GM18519 (cell line): ENCODE results near the gene FAM118B.
"Not testable (repeated sequence)": the region's sequence is repeated elsewhere in the genome, so short reads cannot be mapped to it uniquely, and the experiment has no call there.

ENCODE experiments used
- ATAC-seq: cut with Tn5 transposase; IDR thresholded peaks from one replicate; pipeline ENCODE4 v1.9.1; 2021; ENCODE audit warnings: mild to moderate bottlenecking, moderate library complexity; ENCODE audit not compliant: unreplicated experiment, low FRiP score

FAM118B gene

DNA sequence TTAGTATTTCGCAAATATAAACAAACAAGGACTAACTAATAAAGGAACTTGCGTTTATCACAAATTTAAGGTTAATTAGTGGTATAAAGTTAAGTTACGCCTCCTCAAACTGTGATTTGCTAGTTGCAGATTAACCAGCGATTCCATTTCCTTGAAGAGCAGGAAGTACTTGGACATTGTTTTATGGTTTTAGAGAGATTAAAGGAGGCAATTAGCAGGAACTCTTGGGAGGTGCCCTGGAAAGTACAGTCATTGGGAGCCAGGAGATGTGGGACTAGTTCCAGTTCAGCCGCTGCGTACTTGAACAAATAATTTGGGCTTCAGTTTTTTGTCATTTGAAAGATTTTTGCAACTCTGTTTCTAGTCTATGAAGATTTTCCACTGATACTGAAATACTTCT, 3.3 kb downstream of the FAM118B start:
- ATAC-seq, result no peak

DNA sequence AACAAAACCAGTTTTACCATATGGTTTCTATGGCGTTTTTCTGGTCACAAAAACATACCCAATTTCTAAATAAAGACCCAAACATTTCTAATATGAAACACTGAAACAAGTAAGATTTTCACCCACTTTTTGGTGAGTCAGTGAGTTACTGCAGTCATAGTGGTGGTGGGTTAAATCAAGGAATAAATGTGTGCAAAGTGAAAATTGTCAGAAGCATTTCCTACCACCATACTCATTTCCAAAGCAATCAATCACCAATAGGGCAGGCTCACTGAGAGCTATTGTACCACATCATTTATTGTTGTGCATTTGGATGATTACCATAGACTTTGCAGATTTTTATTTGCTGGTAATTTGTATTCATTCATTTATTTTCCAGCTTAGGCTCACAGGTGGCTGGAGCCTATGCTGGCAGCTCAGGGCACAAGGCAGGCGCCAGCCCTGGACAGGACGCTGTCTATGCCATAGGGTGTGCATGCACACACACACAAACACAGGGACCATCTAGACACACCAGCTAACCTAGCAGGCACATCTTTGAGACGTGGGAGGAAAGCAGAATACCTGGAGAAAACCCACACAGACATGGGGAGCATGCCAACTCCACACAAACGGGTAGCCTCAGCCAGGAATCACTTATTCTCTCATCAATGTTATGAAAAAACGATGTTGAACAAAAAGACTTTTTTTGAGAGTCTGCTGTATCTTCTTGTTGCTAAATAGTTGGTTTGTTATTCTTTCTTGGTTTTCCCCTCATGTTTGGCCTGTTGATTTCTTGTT, 5.1 kb downstream of the FAM118B start:
- no peak for ATAC-seq

DNA sequence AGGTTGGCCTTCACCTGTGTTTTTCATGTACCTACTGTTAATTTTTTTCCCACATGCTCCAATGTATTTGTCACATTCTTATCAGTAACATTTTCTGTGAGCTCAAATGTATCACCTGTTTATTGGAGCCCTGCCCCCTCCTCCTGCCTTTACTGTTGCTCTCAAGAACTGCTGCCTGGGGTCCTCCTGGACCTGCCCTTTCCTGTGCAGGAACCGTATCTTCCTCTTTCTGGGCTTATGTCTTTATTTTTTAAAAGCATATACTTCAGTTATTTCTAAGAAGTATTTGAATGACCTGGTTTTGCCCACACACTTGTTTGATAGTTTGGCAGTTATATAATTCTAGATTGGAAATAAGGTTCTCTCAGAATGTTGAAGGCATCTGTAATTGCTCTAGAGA, 5.9 kb downstream of the FAM118B start:
- ATAC-seq, result no peak

DNA sequence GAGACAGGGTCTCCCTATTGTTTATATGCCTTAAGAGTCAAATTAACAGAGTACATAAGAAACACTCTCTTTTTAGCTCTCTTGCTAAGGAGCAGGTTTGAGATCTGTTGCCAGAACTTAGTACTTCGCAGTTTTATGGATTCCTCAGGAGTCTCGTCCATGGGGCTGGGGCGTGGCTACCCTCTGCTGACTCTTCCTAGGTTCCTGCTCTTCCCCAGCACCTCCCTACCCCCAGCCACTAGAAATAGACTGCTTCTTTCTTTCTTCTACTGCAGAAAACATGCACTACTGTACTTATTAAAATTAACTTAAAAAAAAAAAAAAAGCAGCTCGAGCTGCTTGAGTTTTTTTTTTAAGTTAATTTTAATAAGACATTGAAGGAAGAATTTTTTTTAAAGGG, 8.0 kb downstream of the FAM118B start:
- no peak for ATAC-seq

DNA sequence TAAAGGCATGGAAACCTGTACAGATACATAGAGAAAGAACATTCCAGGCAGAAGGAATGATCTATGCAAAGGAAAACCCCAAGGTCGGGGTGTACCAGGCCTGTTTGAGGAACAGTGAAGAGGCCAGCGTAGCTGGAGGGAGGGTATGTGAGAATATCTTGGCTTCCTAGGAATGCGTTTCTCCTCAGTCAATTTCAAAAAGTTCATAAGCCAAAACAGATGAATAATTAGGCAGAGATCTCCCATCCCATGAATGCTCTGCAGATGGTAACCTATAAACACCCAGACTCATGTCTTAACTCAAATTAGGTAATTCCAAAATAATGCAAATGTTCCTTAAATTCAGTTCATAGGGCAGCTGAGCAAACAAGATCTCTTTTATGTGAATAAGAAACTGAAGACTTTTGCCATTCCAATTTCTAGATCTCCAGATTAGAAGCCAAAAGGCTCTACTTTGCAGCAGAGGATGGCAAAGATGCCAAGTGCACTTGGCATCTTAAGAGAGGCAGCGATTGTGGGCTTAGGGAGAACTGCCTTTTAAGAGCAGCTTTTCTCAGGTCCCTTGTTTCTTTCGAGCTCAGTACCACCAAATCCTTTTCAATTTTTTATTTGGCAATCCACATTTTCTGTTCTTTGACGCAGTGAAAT, 13.2 kb downstream of the FAM118B start:
- no peak for ATAC-seq

DNA sequence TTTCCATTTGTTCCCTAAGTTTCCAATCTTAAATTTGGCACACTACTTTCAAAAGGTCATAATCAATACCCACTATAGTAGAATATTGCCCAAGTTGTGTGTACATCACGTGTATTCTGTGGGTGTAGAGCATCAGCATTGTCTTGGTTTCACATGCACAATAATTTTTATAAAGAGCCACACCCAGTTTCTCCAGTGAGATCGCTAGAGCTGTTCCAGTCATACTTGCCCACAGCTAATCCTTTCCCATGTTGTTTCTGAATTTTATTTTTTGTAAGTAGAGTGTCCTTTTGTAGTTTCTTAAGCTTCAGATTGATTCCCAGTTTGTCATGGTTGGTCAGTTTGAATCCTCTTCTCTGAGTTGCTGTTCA, 13.7 kb downstream of the FAM118B start:
- ATAC-seq, result no peak

DNA sequence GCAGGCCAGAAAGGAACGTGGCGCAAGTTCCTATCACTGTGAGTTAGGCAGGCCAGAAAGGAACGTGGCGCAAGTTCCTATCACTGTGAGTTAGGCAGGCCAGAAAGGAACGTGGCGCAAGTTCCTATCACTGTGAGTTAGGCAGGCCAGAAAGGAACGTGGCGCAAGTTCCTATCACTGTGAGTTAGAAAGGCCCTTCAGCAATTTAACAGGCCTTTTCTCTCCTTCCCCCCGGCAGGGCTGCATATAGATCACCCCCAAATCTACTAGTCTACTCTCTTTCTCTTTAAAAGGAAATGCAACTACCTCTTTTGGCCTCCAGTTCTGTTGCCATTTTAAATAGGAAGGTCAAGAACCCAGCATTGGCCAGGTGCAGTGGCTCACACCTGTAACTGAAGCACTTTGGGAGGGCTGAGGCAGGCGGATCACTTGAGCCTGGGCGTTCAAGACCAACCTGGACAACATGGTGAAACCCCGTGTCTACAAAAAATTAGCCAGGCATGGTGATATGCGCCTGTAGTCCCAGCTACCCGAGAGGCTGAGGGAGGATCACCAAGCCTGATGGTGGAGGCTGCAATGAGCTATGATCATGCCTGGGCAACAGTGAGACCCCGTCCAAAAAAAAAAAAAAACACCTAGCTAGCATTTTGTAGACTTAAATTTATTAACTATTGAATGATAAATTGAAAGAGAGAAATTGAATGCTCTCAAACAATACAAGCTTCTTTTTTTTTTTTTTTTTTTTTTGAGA, 14.9 kb downstream of the FAM118B start:
- no peak for ATAC-seq

DNA sequence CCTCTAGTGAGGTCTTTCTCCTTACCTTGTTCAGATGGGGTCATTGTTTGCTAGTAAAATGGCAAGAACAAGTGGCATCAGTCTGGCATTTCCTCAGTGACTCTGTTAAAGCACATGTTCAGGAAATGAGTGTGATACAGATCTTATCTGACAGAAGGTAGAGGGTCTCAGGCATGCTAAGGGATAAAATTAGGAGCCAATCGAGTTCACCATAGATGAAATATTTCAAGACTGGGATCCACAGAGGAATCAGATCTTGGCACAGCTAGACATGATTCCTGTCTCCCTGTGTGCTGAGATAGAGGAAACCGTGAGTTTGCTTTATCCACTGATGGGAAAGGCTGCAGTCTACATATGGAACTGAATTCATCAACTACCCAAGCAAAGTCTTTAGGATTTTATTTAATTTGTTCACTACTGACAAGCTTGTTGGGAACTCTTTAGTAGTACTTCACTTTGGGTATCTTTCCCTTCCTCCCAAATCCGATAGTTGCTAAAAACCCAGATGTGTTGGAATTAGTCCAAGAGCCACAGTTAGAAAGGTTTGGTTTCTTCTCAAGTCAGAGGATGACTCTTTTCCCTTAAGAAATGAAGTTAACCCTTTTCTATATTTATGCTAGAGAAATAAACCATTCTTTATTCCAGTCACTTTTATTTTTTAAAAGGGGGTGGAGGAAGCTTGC, 18.4 kb downstream of the FAM118B start:
- ATAC-seq, result no peak

DNA sequence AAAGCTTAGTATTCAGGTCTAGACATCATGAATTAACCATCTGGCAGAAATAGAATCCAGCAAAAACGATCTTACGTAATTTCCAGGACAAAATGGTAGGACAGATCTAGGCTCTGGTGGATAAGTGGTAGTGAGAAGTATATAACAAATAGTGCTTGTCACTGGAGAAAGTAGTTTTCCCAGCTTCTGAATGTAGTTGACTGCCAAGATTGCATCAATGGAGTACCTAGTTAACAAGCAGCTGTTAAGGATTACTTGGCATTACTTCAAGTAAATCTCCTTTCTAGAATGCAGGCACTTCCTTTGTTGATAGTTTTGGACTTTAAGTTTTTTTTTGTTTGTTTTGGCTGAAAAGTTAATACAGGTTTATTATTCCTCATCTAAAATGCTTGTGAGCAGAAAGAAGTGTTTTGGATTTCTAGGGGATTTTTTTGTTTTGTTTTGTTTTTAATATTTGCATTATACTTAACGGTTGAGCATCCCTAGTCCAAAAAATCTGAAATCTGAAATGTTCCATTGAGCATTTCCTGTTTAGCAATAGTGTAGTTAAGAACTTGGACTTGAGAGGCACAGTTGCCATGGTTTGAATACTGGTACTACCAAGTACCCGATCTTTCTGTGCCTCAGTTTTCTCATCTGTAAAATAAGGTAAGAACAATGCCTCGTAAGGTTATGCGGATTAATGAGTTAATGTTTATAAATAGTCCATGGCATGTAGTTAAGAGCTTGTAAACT, 20.3 kb downstream of the FAM118B start:
- ATAC-seq, result no peak

DNA sequence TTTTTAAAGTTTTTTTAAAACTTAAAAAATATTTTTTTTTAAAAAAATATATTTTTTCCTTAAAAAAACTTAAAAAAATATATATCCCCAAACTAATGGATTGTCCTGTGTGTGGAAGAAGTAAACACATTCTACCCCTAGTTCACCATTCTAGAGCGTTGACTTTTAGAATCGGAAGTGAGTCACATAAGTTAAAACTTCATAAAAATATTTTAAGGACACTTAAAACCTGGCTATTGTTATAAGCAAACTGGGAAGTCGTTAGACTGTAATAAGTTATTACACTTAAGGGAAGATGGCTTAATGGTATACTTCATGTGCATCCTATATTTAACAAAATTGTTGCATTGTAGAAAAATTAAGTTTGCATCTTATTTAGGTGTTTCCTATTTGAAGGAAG, 21.1 kb downstream of the FAM118B start:
- no peak for ATAC-seq

DNA sequence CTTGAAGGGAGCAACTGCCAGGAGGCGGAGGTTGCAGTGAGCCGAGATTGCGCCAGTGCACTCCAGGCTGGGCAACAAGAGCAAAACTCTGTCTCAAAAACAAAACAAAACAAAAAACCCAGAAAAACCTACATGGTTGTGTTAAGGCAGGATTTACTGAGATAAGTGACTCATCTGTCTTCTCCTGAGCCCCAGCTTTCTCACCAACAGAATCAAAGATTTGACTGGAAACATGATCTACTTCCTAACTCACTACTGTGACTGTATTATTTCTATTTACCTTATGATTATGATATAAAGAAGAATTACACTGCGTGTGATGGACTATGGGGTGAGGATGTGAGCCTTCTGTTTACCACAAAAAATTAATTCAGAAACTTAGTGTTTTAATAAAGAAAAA, 21.8 kb downstream of the FAM118B start:
- no peak for ATAC-seq

DNA sequence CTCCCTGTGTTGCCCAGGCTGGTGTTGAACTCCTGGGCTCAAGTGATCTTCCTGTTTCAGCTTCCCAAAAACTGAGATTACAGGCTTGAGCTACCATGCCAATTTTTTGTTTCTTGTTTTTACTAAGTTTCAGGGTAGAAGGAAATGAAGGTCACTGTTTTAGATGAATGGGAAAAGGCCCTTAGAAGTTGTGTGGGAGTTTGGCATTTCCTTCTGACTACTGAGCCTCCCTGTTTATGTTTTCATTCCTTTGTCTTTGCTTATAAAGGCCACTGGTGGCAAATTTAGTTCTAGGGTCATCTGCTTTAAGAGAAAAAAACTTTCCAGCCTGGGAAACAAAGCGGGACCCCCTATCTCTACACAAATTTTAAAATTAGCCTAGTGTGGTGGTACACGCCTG, 35.1 kb downstream of the FAM118B start:
- no peak for ATAC-seq

DNA sequence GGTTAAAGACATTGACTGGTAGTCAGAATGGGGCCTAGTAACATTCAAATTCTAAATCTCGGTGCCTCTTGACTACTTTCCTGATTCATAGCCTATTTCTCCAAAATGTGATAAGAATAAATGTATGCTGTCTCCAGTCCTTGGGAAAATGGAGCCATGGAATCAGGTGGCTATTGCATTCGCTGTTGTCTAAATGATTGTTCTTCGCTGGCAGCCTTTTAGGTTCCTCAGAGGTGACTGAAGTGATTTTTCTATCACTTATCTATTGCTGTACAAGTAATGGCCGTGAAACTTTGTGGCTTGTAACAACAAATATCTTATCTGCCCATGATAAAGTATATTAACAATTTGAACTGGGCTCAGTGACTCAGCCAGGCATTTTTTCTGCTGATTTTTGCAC, 41.7 kb downstream of the FAM118B start:
- ATAC-seq, result no peak

DNA sequence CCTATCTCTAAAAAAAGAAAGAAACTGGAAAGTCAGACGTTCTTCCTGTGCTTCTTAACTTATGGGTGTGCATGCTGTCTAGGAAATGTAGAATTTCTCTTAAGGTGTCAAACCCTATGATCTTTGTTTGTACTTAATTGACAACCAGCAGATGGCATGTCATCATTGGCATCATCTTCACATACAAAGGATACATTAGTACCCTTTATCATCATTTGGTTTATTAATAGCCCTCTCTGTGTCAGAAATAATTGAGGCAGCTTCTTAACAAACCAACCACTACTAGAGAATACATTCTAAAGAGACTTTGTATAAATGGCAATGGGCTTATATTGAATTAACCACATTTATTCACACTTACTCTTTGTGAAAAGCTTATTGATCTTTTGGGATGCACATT, 43.2 kb downstream of the FAM118B start:
- no peak for ATAC-seq

DNA sequence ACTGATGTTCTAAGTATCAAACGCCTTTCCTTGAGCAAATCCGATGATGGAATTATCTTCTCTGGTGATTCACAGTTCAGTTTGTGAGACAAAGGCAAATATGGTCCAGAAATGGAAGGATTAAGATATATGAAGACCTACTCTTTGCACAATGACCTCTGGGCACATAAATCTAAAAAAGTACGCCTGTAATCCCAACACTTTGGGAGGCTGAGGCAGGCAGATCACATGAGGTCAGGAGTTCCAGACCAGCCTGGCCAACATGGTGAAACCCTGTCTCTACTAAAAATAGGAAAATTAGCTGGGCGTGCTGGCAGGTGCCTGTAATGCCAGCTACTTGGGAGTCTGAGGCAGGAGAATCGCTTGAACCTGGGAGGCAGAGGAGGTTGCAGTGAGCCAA, 43.9 kb downstream of the FAM118B start:
- not testable (repeated sequence) for ATAC-seq

DNA sequence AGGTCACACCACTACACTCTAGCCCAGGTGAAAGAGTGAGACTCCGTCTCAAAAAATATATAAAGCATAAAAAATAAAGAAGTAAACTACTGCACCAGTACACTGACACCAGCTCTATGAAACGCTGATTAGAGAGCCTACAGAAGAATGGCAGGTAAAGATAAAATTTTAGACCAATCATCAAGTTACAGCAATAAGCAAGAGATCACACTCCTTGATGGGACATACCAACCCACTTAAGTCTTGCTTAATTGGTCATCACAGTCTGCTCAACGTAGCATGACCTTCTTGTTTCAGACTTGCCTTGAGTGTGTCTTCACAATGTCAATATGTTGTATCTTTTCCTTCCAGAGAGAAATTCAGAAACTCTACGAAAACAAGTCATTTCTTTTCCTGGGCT, 44.6 kb downstream of the FAM118B start:
- no peak for ATAC-seq

DNA sequence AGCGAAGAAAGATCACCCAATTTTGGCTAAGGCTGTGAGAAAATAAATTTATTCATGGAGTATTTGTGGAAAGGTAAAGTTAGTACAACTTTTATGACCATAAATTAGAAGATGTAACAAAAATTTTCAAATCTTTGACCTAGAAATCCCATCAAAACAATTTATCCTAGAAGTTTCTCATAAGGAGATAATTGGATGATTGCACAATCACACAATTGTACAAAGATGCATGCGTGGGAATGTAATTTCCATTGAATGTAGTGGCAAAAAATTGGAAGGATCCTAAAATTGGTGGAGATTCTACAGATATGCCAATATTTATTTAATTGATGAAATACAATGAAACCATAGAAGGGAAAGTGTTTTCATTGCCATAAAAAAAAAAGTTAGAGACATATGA, 45.6 kb downstream of the FAM118B start:
- no peak for ATAC-seq

DNA sequence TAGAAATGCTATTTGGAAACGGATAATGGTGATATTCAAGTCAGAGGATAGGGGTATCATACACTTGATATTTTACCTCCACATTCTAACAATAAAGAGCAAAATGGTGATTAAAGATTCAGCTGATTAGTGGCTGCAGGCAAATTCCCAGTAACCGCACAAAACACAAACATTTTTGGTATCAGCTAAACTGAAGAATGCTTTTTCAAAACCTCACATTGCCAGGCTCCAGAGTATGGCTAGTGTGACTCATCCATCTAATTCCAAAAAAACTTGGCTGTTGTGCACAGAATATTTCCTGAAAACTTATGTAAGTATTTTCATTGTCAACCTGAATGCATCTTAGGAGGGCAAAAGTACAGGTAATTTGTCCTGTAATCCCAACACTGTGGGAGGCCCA, 46.2 kb downstream of the FAM118B start:
- ATAC-seq, result no peak

DNA sequence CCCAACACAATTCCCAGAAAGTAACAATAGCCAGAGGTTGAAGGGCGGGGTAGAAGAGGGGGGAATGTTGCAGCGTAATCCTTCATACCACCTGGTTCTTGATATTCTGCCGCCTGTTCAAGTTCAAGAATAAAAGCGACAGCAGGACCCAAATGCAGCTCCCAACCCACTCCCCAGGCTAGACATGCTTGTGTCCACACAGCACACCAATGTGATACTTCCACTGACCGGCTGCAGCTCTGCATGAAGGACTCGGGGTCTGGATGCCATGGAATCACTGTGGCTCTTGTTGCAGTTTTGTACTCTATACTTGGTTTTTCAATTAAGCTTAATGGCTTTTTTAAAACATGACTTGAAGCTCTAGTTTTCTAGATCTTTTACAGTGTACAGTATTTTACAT, 50.6 kb downstream of the FAM118B start:
- no peak for ATAC-seq

DNA sequence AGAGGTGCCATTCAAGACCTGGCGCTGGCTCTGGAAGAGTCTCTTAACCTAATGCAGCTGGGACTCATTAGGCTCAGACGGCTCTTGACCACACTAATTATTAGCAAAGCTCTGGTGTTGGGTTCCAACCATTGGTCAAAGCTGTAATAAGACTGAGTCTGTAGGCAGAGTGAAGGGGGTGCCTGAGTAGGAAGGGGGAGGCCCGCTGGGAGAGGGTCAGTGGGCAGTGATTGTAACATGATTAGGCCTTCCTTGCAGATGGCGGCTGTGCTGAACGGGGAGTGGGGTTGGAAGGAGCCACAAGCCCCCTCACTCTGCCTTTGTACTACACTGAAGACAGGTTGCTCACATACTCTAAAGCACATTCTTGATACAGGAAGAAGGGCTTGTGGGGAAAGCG, 51.9 kb downstream of the FAM118B start:
- no peak for ATAC-seq

DNA sequence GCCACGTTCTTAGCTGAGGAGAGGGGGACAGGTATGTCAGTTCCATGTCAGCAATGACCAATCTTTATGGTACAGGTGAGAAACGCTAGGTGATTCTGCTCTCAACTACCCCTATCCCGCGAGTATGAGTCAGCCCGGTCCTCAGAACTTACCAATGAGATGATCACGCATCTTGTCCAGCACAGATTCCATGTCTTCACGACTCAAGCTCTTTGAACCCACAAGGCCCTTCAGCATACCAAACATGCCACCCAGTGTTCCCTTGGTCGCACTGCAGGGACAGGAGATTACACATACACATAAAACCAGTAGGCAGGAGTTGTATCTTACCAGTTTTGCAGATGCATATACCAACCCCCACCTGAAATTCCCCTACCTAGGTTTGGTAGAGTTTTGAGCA, 54.2 kb downstream of the FAM118B start:
- no peak for ATAC-seq
